Brain pericyte (primary cell): ENCODE results near the gene LMX1A.

Source experiments
- DNase-seq: peaks from one replicate; pipeline ENCODE4 v3.0.0-alpha.2; 2012; ENCODE audit warnings: low read depth, low spot score

LMX1A gene

DNA sequence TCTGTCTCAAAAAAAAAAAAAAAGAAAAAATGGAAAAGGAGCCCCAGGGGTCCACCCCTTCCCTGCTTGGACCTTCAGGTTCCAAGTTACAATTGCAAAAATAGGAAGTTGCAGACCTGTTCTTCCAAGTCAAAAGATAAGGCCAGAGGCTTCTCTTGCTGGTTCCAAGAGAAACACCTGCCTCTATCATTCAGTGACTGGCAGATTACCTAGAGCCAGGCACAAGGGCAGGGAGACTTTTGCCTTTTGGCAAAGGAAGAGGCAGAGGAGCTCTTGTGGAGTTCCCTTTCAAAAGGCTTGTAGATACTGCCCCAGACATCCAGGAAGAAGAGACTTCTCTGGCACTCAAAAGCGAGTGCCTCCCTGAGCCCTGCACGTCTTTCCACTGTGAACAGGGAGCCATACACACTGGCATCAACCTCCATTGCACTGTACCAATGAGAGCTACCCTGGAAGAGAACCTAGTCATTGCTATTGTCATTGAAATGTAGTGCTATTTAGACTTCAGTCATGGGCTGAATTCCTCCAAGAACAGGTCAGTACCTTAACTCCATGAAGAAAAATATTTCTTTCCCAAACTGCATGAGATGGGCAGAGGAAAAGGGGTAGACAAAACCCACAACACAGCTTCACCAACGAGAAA is 91.2 kb downstream of the LMX1A start:
- no peak for DNase-seq

DNA sequence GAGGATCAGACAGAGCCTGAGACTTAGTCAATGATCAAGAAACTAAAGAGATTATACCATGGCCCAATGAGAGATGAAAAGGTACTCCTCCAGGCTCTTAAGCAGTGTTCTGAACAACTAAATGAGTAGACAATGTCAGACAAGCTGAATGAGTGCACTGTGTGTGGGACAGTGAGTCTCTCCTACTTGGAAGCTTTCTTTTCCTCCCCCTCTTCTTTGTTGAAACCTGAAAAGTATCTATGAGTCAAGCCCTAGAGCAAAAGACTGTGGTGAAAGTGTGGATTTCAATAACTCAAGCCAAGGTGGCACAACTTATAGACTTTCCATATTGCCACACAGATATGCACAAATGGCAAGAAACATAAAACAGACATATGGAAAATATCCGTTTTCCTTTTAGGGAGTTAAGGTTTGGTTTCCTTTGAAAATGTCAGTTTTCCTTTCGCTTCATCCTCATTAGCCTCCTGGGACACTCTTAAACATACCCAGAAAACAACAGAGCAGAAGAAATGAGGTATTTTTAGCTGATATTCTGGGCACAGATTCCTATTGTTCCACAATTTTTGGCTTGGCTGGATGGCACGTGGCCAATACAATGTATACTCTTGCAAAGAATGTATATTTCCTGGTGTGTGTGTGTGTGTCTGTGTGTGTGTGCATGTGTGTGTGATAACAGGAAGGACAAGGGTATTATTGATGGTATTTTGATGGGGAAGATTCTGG is 96.6 kb downstream of the LMX1A start:
- DNase-seq, result no peak

DNA sequence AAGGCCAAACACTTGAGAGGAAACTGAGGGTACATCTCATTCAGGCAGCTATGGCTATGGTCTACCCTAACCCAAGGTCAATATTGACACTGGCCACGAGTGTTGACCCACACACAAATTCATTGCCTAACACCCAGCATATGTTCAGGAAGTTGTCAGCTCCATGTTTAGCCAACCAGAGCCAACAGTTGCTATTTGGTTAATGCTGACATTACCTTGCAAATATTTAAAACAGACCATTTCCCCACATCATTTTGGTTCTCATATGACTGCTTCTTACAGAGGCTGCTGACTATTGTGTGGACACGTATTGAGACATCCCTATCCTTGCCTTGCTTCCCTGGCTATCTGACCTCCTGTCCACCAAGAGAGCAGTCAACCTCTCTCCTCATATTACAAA is 97.3 kb downstream of the LMX1A start:
- DNase-seq, result no peak

DNA sequence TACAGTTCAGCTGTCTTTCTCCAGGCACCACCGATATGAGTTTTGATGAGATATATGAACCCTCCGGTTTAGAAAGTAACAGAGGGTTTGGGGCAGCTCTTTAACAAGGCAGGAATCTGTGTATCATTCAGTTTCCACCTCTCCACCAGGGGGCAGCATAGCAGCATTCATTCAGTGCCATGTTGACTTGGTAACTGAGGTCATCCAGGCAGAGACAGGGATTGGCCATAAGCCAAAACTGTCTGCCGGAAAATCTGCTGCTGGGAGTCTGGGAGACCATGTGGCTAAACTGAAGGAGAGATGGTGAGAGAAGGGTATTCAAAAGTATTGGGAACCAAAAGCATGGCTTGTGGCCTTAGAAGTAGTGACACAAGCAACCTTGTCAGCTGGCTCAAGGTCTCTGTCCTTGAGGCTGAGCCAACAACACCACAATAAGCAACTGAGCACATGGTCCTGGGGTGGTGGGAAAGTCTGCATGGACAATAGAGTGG is 98.5 kb downstream of the LMX1A start:
- DNase-seq, result no peak

DNA sequence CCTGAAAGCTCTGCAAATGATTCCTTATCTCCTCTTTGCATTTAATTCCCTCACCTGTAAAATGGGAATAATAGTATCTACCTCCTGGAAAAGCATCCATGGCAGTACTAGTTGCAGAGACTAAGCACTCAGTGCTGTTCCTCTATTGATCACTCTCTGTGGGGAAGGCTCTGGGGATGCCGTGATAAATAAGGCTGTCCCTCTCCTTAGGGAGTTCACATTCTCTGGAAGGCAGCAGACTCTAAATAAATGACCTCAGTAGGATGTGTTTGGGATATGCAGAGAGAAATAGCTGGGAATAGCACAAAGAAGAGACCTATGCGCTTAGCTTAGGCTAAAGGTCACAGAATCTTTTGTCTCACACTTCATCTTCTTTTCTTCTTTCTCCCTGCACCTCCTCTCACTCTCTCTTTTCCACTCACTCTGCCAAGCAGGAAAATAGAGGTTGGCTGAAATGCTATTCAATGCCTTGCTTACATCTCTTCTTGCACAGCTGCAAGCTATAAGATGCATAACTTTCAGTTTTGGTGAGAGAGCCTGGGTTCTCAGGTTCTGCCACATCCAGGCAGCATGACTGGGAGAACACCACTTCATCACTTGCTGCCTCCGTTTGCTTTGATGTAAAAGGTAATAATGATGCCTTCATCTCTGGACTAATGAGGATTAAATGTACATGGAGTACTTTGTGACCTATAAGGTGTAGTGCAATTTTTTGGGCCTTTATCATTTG is 101.5 kb downstream of the LMX1A start:
- DNase-seq, result no peak

DNA sequence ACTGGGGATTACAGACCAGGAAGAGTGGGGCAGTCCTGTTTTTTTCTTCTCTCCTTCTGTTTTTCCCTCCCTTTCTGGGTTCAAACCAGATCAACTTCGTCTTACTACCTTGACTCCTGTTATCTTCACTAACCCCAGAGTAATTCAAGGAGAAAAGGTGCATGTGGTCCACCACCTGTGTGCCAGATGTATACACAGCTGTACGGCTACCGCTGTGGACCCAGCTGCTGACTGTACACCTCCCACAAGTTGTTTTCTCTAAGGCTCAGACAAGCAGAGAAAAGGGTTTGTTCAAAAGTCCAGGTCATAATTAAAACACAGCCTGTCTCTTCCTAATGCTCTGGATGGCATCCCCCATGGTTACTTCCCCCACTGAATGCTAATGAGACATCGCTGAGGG is 102.1 kb downstream of the LMX1A start:
- DNase-seq, result no peak

DNA sequence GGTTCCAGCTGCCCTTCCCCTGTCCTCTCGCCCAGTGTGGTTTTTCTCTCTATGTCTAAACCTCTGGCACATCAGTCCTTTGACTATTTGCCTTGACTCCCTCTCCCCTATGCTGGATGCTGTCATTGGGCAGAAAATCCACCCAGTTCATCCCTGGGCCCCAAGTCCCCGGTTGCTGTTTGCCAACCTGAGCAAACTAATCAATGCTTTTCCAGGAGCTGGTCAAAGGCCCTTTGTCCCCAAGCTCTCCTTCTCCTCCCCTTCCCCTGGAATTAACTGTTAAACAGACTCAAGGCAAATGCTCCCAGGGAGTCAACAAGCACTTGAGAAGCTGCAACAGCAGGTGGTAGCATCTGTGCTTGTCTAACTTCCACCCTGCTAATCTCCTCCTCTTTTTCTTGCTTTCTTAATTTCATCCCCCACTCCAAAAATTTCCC is 102.7 kb downstream of the LMX1A start:
- DNase-seq, result no peak

DNA sequence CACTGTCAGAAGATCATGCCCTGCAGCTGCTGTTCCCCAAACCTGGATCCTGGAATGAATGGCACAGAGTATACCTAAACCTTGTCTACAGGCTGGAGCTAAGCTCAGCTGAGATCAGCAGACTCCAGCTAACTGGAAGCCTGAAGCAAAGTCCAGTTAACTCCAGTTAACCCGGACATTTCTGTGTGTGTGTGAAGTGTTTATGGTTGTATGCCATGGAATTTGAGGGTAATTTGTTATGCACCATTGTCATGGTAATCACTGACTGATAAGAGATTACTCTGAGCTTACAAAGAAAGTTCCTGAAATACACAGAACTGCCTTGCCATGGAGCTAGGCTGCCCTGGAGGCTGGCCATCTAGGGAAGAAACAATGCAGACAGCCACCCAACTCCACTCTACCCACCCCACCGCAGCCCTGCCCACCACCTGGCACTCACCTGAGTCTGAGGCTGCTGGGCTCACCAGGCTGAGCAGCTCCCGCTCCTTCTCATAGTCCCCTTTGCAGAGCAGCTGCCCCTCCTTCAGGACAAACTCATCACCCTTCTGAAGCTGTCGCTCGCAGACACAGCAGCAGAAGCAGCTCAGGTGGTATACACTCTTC is 107.4 kb downstream of the LMX1A start:
- no peak for DNase-seq

DNA sequence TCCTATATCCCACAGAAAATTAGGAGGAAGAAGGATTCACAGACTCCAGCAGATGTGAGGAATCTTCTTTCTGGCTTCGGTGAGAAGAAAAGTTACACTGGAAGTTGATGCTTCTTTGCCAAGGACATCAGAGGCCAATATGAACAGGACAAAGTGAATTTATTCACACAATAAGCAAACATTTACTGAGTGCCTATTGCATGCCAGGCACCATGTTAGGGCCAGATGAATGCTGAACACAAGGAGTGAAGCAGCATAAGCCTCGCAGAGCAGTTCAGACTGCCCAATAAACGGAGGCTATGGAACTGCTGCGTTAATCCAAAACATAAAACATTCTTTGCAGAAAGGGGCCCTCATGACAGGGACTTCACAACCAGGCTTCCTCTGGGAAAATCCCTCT is 114.6 kb downstream of the LMX1A start:
- no peak for DNase-seq

DNA sequence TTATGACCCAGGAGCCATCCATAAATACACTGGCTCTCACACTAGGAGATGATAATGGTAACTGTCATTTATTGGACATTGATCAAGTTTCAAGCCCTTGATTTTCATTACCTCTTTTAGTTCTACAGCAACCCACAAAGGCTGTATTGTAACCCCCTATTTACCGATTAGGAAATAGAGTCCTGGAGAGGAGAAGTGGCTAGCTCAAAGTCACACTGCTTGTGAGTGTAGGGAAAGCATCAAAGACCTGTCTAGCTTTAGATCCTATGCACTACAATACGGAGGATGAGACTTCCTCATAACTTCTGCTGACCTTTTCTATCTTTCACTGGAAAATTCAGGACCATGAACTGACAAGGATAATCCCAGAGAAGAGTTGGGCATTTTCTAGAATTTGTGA is 115.2 kb downstream of the LMX1A start:
- no peak for DNase-seq

DNA sequence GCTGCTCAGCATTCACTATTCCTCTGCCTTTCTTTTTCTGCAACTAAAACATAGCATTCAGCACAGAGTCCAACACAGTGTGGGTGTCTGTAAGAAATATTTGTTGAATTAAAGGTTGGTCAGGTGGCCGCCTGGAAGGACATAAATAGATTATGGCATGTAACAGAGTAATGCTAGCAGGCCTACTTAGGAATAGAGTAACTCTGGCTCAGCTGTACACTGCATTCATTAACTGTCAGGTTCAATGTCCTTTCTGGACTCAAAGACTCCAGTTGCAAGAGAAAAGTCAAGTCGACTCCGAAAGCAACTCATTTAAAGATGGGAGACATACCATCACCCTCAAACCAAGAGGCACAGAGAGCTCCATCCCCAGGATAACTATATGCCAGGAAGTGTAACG is 116.0 kb downstream of the LMX1A start:
- DNase-seq, result no peak

DNA sequence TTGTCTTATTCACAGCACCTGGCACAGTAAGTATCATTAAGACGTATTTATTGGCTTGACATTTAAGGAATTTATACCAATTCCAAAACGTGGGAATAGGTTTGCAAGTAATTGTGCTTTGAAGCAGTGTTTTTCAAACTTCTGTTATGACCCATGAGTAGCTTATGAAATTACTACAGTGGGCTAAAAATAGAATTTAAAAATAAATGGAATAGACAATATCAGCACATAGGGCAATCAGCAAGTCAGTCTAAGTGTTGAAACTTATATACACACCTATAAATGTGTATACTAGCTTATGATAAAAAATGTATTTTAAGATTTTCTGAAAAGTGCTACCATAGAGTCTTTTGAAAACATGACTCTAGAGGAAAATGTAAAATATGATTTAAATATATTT is 116.6 kb downstream of the LMX1A start:
- no peak for DNase-seq

DNA sequence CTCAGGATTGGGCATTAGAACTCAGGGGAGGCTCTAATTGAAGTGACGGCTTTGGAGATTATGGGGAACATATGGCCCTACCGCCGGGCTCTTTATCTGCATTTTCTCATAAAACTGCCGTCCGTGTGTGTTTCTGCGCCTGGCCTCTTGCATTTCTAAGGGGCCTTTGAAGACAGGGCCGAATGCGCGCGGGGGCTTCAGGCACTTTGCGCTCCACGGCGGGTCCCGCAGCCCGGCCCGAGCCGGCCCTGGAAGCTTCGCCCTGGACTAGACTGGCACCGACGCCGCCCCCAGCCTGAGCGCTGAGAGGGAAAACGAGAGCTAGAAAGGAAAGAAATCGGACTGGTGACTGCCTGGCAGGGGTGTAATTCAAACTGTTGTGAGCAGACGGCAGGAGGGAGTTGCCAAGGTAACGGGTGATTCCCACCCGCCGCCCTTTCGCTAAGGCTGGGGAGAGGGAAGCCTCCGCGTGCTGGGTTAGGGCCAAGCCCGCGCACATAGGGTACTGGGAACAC is 120.7 kb downstream of the LMX1A start:
- no peak for DNase-seq

DNA sequence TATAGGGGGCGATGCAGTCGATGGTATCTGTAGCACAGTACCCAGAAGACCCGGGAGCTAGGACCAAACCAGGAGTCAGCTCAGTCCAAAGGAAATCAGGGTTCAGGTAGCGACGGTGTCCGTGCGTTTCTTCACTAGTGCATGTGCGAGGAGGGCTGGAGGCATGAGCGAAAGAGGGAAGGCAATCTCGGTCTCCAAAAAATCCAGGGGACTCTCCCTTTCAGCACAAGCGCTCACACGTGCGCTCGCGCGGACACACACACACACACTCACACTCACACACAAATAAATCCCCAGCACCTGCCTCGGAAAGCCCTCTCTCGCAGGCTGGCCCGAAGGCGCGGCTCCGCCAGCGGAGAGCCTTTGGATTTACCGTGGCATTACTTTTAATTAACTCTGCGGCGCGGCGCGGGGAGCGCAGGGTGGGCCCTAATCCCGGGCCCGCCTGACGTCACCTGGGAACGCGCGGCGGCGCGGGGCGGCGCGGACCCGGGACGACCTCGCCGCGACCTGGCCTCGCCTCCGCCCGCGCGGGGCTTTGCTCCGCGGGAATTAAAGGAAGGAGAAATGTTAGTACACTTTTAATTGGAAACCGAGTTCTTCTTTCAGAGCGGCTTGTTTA is 121.2 kb downstream of the LMX1A start:
- DNase-seq, result no peak

DNA sequence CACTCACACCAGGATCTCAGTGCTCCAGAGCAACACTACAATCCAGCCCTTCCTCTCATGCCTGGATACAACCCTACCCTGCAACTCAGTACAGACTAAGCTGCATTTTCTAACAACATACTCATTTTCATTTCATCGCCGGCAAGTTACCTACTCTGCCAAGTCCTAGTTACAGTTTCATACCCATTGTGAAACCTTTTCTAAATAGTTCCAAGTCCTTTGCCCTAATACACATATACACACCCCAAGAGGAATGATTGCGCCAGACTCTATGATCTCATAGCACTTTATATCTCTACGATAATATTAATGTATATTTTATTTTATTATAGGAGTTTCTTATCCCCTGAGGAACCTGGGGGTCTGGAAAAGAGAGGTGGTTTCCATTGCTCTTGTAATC is 122.4 kb downstream of the LMX1A start:
- no peak for DNase-seq

DNA sequence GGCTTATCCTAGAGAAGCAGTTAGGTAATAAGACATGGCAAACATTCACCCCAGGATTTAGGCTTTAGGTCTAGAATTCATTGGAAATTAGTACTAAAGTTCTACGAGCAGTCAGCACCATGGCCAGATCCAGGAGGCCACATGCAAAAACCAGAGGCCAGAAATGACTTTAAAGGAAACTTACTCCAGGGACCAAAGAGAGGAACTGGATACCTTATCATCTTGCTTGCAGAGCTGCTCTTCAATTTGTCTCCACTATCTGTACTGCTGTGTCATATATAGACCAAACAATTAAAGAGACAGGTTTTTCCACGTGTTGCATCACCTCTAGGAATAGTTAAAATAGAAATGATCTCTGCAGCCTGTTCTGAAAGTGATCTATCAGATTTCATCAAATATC is 127.8 kb downstream of the LMX1A start:
- no peak for DNase-seq

DNA sequence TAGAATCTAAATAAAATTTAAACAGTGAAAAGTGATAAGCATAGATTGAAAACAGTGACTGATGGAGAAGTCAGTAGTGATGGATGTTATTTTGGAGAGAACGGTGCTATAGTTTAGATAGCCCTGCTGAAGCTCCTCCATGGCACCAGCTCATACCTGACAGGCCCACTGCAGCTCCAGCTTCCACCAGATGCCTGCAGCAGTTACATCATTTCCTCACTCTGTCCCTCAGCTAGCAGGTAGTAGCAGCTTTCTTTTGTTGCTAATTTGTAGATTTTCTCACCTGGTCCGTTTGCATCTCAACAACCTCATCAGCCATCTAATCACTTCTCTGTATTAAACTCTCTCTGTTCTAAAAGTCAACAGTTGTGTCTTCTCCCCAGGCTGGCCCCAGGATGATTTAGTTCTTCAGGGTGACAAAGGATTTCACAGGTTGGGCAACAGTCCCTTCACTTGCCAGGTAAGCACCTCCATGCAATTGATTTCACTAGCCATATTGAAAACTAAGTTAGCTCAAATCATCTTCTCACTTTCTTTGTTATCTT is 128.3 kb downstream of the LMX1A start:
- DNase-seq, result no peak

DNA sequence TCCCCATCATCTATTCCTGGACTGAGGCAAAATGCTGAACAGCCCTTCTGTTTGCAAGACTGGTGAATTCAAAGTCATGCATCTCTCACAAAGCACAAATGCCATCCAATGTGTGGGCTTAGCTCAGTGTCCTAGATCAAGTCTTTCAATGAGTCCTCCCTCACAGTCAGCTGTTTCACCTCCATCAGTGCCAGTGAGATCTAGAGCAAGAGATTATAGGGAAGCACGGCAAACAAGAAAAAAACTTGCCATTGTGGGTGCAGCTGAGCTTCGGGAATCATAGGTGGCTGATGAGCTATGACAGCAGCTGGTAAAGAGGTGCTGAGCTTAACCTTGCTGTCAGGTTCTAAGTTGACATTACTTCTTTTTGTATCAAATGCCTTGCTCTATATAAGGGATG is 130.2 kb downstream of the LMX1A start:
- DNase-seq, result no peak

DNA sequence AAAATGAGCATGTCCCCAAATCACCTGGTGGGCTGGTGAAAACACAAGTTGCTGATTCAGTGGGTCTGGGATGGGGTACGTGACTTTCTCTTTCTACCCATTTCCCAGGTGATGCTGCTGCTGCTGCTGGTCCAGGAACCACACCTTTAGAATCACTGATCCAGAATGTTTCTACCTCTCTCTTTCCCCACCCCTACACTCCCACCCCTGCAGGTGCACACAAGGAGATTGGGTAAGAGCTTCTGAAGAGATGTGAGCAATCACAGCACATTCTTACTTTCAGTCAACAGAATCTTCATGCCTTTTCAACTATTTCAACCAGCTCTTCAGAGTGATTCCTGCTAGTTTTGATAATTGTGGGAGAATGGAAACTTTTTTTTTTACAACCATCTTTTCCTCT is 130.9 kb downstream of the LMX1A start:
- no peak for DNase-seq

DNA sequence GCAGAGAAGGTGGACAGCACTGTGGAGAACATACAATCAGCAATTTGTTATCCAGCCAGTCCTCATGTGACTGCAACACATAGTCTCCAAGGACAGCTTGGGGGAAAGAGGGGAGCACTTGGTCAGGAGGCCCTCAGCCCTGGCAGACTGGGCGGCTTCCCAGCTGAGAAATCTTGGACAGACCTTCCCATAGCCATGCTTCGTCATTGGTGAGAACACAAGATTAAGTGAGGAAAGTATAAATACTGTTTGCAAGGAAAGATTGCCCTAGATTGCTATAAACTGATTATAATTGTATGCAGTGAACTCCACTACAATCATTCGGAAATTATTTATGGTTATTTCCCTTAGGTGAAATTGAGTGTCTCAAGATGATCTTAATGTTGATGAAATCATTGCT is 131.5 kb downstream of the LMX1A start:
- DNase-seq, result no peak

DNA sequence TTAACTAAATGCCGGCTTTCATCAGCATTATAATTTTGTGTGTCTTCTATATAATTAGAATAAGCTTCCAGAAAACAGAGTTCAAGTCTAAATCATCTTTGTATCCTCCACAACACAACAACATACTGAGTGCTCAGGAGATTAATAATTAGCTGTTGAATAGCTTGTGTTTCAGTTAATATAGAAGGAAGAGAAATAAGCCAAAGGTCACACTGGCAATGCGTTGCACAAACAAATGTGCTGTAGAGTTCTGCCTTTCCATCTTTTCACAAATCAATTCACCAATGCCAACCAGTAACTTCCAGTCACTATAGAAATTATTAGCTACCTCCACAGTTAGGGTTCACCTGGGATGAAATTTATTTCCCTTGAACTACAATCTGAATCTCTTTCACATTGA is 132.0 kb downstream of the LMX1A start:
- no peak for DNase-seq
